ENCODE measurements around the gene FAM131C. TPM values are rescaled to one million over a fixed set of nuclear protein-coding genes. Genes with fewer than 3 reads are reported as not detected.

The FAM131C gene
- total and polyA plus RNA-seq, 10 of the 15 experiments (the other 5 are each of a cell fraction or from before 2014, with no cell fraction given), result 0.03 TPM; not detected in 9

- intact Hi-C loops (cut with micrococcal nuclease; ENCODE audit: unreplicated experiment) (no loop called here), in situ Hi-C loops (cut with MboI) (no loop called here)
- DNase-seq (ENCODE audit: low read depth, low spot score), result no peak
- no peak for ATAC-seq
- H3K9me3 ChIP-seq (replicated peaks; ENCODE audit: control insufficient read depth, insufficient read depth, low read length), result no peaks in the 10 kb centered on the region
- H3K4me3 ChIP-seq, result no peak overlapping the region
- ChIA-PET POLR2A (no interaction called here), RAD21 (ENCODE audit: unreplicated experiment) (interaction anchor here (0.6 kb wide), 1 partner anchor 297 kb away, joined by 3 read pairs; no protein-coding TSS in a partner anchor), CTCF (no interaction called here), SMC1A (ENCODE audit: uncharacterized antibody, unreplicated experiment) (no interaction called here)
- no peak overlapping the region for H3K27ac ChIP-seq (ENCODE audit: control insufficient read depth, insufficient read depth)
- no peaks in the 10 kb centered on the region for H4K20me1 ChIP-seq (ENCODE audit: control insufficient read depth, insufficient read depth)
- no peaks in the 10 kb centered on the region for H3K4me1 ChIP-seq (ENCODE audit: control insufficient read depth, insufficient read depth, low read length)
- no peak overlapping the region for H3K9ac ChIP-seq (ENCODE audit: control insufficient read depth, insufficient read depth, low read length)
- BruUV-seq (replicated peaks), result no TSS peak
- H2AFZ ChIP-seq (ENCODE audit: control insufficient read depth, low read depth, low read length), result no peak overlapping the region
- no peak overlapping the region for H3K4me2 ChIP-seq (ENCODE audit: control insufficient read depth, insufficient read depth)
- no peaks in the 10 kb centered on the region for H3K36me3 ChIP-seq (ENCODE audit: control insufficient read depth in 2 of 2, insufficient read depth in 2 of 2, low read length in 1 of 2)
- no peak for FAIRE-seq
- WGBS (ENCODE audit: insufficient coverage, insufficient replicate concordance, low lambda C conversion rate, missing lambda C conversion rate), result 44% methylated on average over 18 of the region's 18 CpGs
- H3K79me2 ChIP-seq (ENCODE audit: control insufficient read depth, insufficient read depth, low read length), result no peaks in the 10 kb centered on the region
- no peaks in the 10 kb centered on the region; a peak in 2 of 4 replicates for H3K27me3 ChIP-seq (replicated peaks in 1 of 2; ENCODE audit: control insufficient read depth in 2 of 2, insufficient read depth in 2 of 2, low read length in 1 of 2)
- TF ChIP-seq BRCA1 (IDR thresholded peaks at IDR 0.05; ENCODE audit: low read depth, low read length), result no peak
- no peak for TF ChIP-seq ZSCAN29 (IDR thresholded peaks at IDR 0.05)
- TF ChIP-seq TAF1 (IDR thresholded peaks at IDR 0.05; ENCODE audit: borderline replicate concordance, low read depth, low read length), result no peak
- TF ChIP-seq HDGF (IDR thresholded peaks at IDR 0.05), result no peak
- no peak for TF ChIP-seq REST (IDR thresholded peaks at IDR 0.05; ENCODE audit: low read depth, low read length)
These were observed 18.9 kb upstream of the FAM131C start for GRCh38 chr1:16092097-16092922.

Data from GM12878 (cell line).